ENCODE data around the gene IRF9. TPM values are rescaled to one million over a fixed set of nuclear protein-coding genes. Genes with fewer than 3 reads are reported as not detected.

IRF9 gene
- total RNA-seq, 6 donors from 2014 or later: 78.2 to 192 (median 107) TPM

GRCh38 chr14:24157331-24157730 is 3.7 kb upstream of the IRF9 start:
- no peaks in the 10 kb centered on the region for H3K9me3 ChIP-seq
- ATAC-seq (ENCODE audit: low FRiP score in 2 of 2) (no peak), DNase-seq (no peak)
- H3K27ac ChIP-seq: peak overlapping the region in 1 of 4 donors; percentile 11
- peaks cover 11 to 18% (median 15%) of the 10 kb centered on the region in 4 donors for H3K4me1 ChIP-seq
- H3K27me3 ChIP-seq: no peaks in the 10 kb centered on the region
- no peak overlapping the region for H3K4me3 ChIP-seq
- WGBS, 2 donors: 94 to 98% methylated on average over 12 of the region's 12 CpGs
- TF ChIP-seq CTCF (IDR thresholded peaks at IDR 0.05) (no peak), EP300 (IDR thresholded peaks at IDR 0.05) (no peak), POLR2AphosphoS5 (IDR thresholded peaks at IDR 0.05) (no peak), POLR2A (IDR thresholded peaks at IDR 0.05) (no peak)
- peaks cover 33 to 75% (median 58%) of the 10 kb centered on the region in 4 donors for H3K36me3 ChIP-seq

- WGBS, 2 donors: 94% methylated on average over 11 of the region's 11 CpGs
- no peak for ATAC-seq (ENCODE audit: low FRiP score in 2 of 2)
Measured at GRCh38 chr14:24159777-24160498, 1.1 kb upstream of the IRF9 start.

GRCh38 chr14:24160499-24160849 is 591 bp upstream of the IRF9 start:
- Histone ChIP-seq H3K4me1 (peaks cover 30 to 48% (median 31%) of the 10 kb centered on the region in 4 donors), H3K27me3 (no peaks in the 10 kb centered on the region), H3K9me3 (no peaks in the 10 kb centered on the region), H3K27ac (peak overlapping the region; percentile 89 to 99 (median 90)), H3K4me3 (no peak overlapping the region), H3K36me3 (peaks cover 49 to 75% (median 65%) of the 10 kb centered on the region in 4 donors)
- DNase-seq: no peak
- no peak for ATAC-seq (ENCODE audit: low FRiP score in 2 of 2)
- TF ChIP-seq POLR2A (IDR thresholded peaks at IDR 0.05) (no peak), POLR2AphosphoS5 (IDR thresholded peaks at IDR 0.05) (no peak), CTCF (IDR thresholded peaks at IDR 0.05) (no peak)
- WGBS, 2 donors: 87 to 96% methylated on average over 3 to 4 of the region's 4 CpGs

More at GRCh38 chr14:24159777-24160498, 1.1 kb upstream of the IRF9 start:
- H3K4me1 ChIP-seq: peaks cover 30 to 44% (median 31%) of the 10 kb centered on the region in 4 donors
- no peaks in the 10 kb centered on the region for H3K27me3 ChIP-seq
- DNase-seq: no peak
- H3K9me3 ChIP-seq: no peaks in the 10 kb centered on the region
- H3K27ac ChIP-seq: peak overlapping the region; percentile 89 to 99 (median 90)
- TF ChIP-seq EP300 (IDR thresholded peaks at IDR 0.05): no peak
- no peak for TF ChIP-seq CTCF (IDR thresholded peaks at IDR 0.05)
- TF ChIP-seq POLR2AphosphoS5 (IDR thresholded peaks at IDR 0.05): no peak
- TF ChIP-seq POLR2A (IDR thresholded peaks at IDR 0.05): no peak
- H3K4me3 ChIP-seq: no peak overlapping the region
- peaks cover 49 to 75% (median 65%) of the 10 kb centered on the region in 4 donors for H3K36me3 ChIP-seq

- peak overlapping the region; percentile 49 to 84 (median 70) for H3K4me3 ChIP-seq
- no peaks in the 10 kb centered on the region for H3K9me3 ChIP-seq
- ATAC-seq (ENCODE audit: low FRiP score in 2 of 2) (no peak), DNase-seq (no peak)
- peak overlapping the region; percentile 89 to 99 (median 90) for H3K27ac ChIP-seq
- 23 to 42% methylated on average over 8 of the region's 8 CpGs for WGBS, 2 donors
- peaks cover 46 to 75% (median 64%) of the 10 kb centered on the region in 4 donors for H3K36me3 ChIP-seq
- peaks cover 30 to 52% (median 31%) of the 10 kb centered on the region in 4 donors for H3K4me1 ChIP-seq
- TF ChIP-seq EP300 (IDR thresholded peaks at IDR 0.05) (no peak), POLR2A (IDR thresholded peaks at IDR 0.05) (no peak), CTCF (IDR thresholded peaks at IDR 0.05) (no peak), POLR2AphosphoS5 (IDR thresholded peaks at IDR 0.05) (no peak)
- no peaks in the 10 kb centered on the region for H3K27me3 ChIP-seq
Measured at GRCh38 chr14:24162093-24162492, 1.0 kb downstream of the IRF9 start.
